Mesenchymal stem cell (in vitro differentiated cells and primary cell): Measurements from ENCODE around the gene NAB2.
"Not testable (repeated sequence)": the region's sequence is repeated elsewhere in the genome, so short reads cannot be mapped to it uniquely, and the experiment has no call there.

Experiments used
- DNase-seq: peaks from one replicate; pipeline ENCODE4 v3.0.0-alpha.2; 2013
- H2AFZ ChIP-seq: one replicate; pipeline ENCODE4 v1.6.1; 2013; ENCODE audit warnings: low read depth, mild to moderate bottlenecking, control low read depth, inconsistent platforms, low read length, moderate library complexity
- H2AK5ac ChIP-seq: 2 replicates; pipeline ENCODE4 v1.6.1; 2013; ENCODE audit warnings: low read length, moderate library complexity, mild to moderate bottlenecking, inconsistent platforms; ENCODE audit not compliant: severe bottlenecking
- H2BK120ac ChIP-seq: one replicate; pipeline ENCODE4 v1.6.1; 2013; ENCODE audit warnings: low read depth, mild to moderate bottlenecking, inconsistent platforms, low read length, moderate library complexity
- H2BK12ac ChIP-seq, 2 experiments: one replicate each; pipeline ENCODE4 v1.6.1; 2013; ENCODE audit warnings: inconsistent platforms in 2 of 2, low read length in 2 of 2, mild to moderate bottlenecking in 2 of 2, moderate library complexity in 2 of 2, control low read depth in 1 of 2
- H2BK15ac ChIP-seq: one replicate; pipeline ENCODE4 v1.6.1; 2013; ENCODE audit warnings: mild to moderate bottlenecking, low read depth, inconsistent platforms; ENCODE audit not compliant: poor library complexity, severe bottlenecking
- H2BK5ac ChIP-seq: 2 replicates; pipeline ENCODE4 v1.6.1; 2013; ENCODE audit warnings: low read depth, mild to moderate bottlenecking, low read length, control low read depth, inconsistent platforms; ENCODE audit not compliant: poor library complexity, severe bottlenecking
- H3K14ac ChIP-seq, 2 experiments: one replicate each; pipeline ENCODE4 v1.6.1; 2013; ENCODE audit warnings: inconsistent platforms in 2 of 2, low read length in 2 of 2, control low read depth in 1 of 2, mild to moderate bottlenecking in 1 of 2, moderate library complexity in 1 of 2
- H3K18ac ChIP-seq, 2 experiments: one replicate each; pipeline ENCODE4 v1.6.1; 2013; ENCODE audit warnings: inconsistent platforms in 2 of 2, low read length in 2 of 2, control low read depth in 1 of 2, low read depth in 1 of 2, mild to moderate bottlenecking in 1 of 2
- H3K23ac ChIP-seq, 2 experiments: one replicate each; pipeline ENCODE4 v1.6.1; 2013; ENCODE audit warnings: inconsistent platforms in 2 of 2, low read length in 2 of 2, mild to moderate bottlenecking in 2 of 2, moderate library complexity in 2 of 2, control low read depth in 1 of 2
- H3K27ac ChIP-seq: 2 replicates; pipeline ENCODE4 v1.5.1; 2013; ENCODE audit warnings: mild to moderate bottlenecking, moderate library complexity, low read length, control low read depth, inconsistent platforms; ENCODE audit not compliant: poor library complexity, severe bottlenecking
- H3K27me3 ChIP-seq, 2 experiments: 2 replicates each; pipeline versions ENCODE4 v1.6.1 to v1.7.0; 2013; ENCODE audit warnings: low read length in 2 of 2, mild to moderate bottlenecking in 2 of 2, moderate library complexity in 2 of 2, control low read depth in 1 of 2, inconsistent platforms in 1 of 2; ENCODE audit not compliant: control insufficient read depth in 1 of 2, insufficient read depth in 1 of 2
- H3K36me3 ChIP-seq, 2 experiments: 2 replicates each; pipeline versions ENCODE4 v1.6.1 to v1.7.0; 2013; ENCODE audit warnings: low read length in 2 of 2, control low read depth in 1 of 2, inconsistent platforms in 1 of 2, low read depth in 1 of 2, mild to moderate bottlenecking in 1 of 2; ENCODE audit not compliant: insufficient read depth in 2 of 2, control insufficient read depth in 1 of 2
- H3K4ac ChIP-seq, 2 experiments: one replicate each; pipeline ENCODE4 v1.6.1; 2013; ENCODE audit warnings: inconsistent platforms in 2 of 2, low read length in 2 of 2, mild to moderate bottlenecking in 2 of 2, moderate library complexity in 2 of 2, control low read depth in 1 of 2, low read depth in 1 of 2
- H3K4me1 ChIP-seq: 2 replicates; pipeline ENCODE4 v1.6.1; 2013; ENCODE audit warnings: low read depth, low read length, control low read depth; ENCODE audit not compliant: control insufficient read depth, insufficient read depth
- H3K4me2 ChIP-seq: 2 replicates; pipeline ENCODE4 v1.6.1; 2013; ENCODE audit warnings: low read length, mild to moderate bottlenecking, inconsistent platforms; ENCODE audit not compliant: poor library complexity, severe bottlenecking
- H3K4me3 ChIP-seq, 2 experiments: 2 replicates each; pipeline versions ENCODE4 v1.5.1 to v1.7.0; 2013; ENCODE audit warnings: low read length in 2 of 2, mild to moderate bottlenecking in 2 of 2, control low read depth in 1 of 2, low read depth in 1 of 2; ENCODE audit not compliant: insufficient read depth in 1 of 2
- H3K79me1 ChIP-seq: replicated peaks from 2 replicates; pipeline ENCODE4 v1.6.1; 2013; ENCODE audit warnings: mild to moderate bottlenecking, control low read depth, low read length, inconsistent platforms; ENCODE audit not compliant: poor library complexity, severe bottlenecking
- H3K9ac ChIP-seq: 2 replicates; pipeline ENCODE4 v1.7.0; 2013; ENCODE audit warnings: mild to moderate bottlenecking, low read length, moderate library complexity
- H3K9me3 ChIP-seq: 2 replicates; pipeline ENCODE4 v1.7.0; 2013; ENCODE audit warnings: mild to moderate bottlenecking, low read length; ENCODE audit not compliant: control insufficient read depth
- H4K8ac ChIP-seq: one replicate; pipeline ENCODE4 v1.6.1; 2013; ENCODE audit warnings: inconsistent platforms, mild to moderate bottlenecking, low read length, moderate library complexity
- H4K91ac ChIP-seq: one replicate; pipeline ENCODE4 v1.6.1; 2013; ENCODE audit warnings: mild to moderate bottlenecking, low read length, inconsistent platforms
- WGBS: methylation state at CpG from one replicate; pipeline ENCODE4 v1.1.7; 2013; ENCODE audit warnings: mixed read lengths; 5-methylcytosine and 5-hydroxymethylcytosine counted together

NAB2 gene

DNA sequence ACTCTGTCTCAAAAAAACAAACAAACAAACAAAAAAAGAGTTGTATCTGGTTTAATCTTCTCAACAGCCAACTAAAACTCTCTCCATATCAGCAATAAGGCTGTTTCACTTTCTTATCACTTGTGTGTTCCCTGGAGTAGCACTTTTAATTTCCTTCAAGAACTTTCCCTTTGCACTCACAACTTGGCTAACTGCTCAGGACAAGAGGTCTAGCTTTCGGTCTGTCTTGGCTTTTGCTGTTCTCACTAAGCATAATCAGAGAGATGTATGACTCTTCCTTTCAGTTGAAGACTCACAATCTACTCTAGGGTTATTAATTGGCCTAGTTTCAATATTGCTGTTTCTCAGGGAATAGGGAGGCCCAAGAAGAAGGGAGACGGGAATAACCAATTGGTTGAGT, 22.7 kb upstream of the NAB2 start:
- no peak overlapping the region for H3K27ac ChIP-seq
- H2BK15ac ChIP-seq, result no peak overlapping the region
- DNase-seq, result no peak
- H3K36me3 ChIP-seq, result peaks cover 3 to 49% of the 10 kb centered on the region in 2 experiments
- H3K4me1 ChIP-seq, result no peaks in the 10 kb centered on the region
- no peaks in the 10 kb centered on the region for H3K9me3 ChIP-seq
- no peak overlapping the region for H2AK5ac ChIP-seq
- H2AFZ ChIP-seq, result no peak overlapping the region
- H2BK12ac ChIP-seq, result no peak overlapping the region
- H2BK120ac ChIP-seq, result no peak overlapping the region
- no peak overlapping the region for H4K8ac ChIP-seq
- no peak overlapping the region for H3K23ac ChIP-seq
- no peak overlapping the region for H3K4ac ChIP-seq
- H2BK5ac ChIP-seq, result no peak overlapping the region
- WGBS, result 94% methylated on average over 2 of the region's 2 CpGs
- no peak overlapping the region for H4K91ac ChIP-seq
- H3K9ac ChIP-seq, result no peak overlapping the region
- no peak overlapping the region for H3K14ac ChIP-seq
- no peak overlapping the region for H3K4me3 ChIP-seq
- H3K4me2 ChIP-seq, result no peak overlapping the region
- peaks cover 2% of the 10 kb centered on the region for H3K79me1 ChIP-seq
- H3K27me3 ChIP-seq, result no peaks in the 10 kb centered on the region
- no peak overlapping the region for H3K18ac ChIP-seq

DNA sequence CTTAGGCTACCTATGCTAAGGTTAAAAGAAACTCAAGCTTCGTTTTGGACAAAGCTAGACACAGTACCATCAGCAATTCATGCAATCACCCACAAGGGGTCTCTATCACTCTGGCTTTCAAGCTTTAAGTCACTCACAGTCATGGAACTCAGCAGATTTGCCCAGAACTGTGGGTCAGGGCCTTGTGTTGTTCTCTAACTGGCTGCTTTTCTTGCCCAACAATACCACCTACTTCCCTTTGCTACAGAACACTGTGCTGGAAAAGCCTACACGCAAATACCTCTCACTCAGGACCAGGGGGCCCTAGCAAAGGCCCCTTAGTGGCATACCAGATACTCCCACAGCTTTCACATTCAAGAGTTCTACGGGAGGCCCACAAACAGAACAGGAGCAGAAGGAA, 19.4 kb upstream of the NAB2 start:
- no peak overlapping the region for H4K91ac ChIP-seq
- H2BK15ac ChIP-seq, result no peak overlapping the region
- H2BK120ac ChIP-seq, result peak overlapping the region; percentile 54
- H2AK5ac ChIP-seq, result no peak overlapping the region
- H3K23ac ChIP-seq, result no peak overlapping the region
- H3K14ac ChIP-seq, result no peak overlapping the region
- peak overlapping the region; percentile 12 to 71 for H3K18ac ChIP-seq
- H3K27ac ChIP-seq, result peak overlapping the region; percentile 62
- peak overlapping the region; percentile 71 for H2AFZ ChIP-seq
- H3K4me1 ChIP-seq, result no peaks in the 10 kb centered on the region
- peak overlapping the region; percentile 73 for H3K9ac ChIP-seq
- 37% methylated on average over 3 of the region's 3 CpGs for WGBS
- peak overlapping the region in 1 of 2 experiments; percentile 39 for H2BK12ac ChIP-seq
- H3K27me3 ChIP-seq, result no peaks in the 10 kb centered on the region
- H2BK5ac ChIP-seq, result no peak overlapping the region
- H3K4me3 ChIP-seq, result no peak overlapping the region
- H3K4ac ChIP-seq, result no peak overlapping the region
- DNase-seq, result peak; percentile 88
- no peaks in the 10 kb centered on the region for H3K9me3 ChIP-seq
- H3K4me2 ChIP-seq, result no peak overlapping the region
- H3K36me3 ChIP-seq, result peaks cover 0 to 43% of the 10 kb centered on the region in 2 experiments
- H4K8ac ChIP-seq, result peak overlapping the region; percentile 89
- peaks cover 4% of the 10 kb centered on the region for H3K79me1 ChIP-seq

DNA sequence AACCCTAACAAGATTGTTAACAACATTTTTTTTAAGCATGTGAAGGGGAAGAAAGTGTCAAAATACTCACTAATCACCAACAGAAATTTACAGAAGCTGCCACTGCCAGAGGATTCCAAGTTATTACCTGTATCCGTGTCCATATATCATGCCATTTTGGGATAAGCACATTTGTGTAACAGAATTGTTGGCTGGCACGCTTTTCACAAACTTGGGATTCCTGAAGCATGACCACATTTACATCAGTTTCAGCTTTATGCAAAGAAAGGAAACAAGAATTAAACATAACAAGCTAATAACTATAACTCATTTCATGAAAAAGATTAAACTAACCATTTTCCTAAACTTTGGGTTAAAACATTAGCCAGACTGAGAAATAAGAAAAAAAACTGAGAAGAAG, 16.3 kb upstream of the NAB2 start:
- Histone ChIP-seq H3K23ac (no peak overlapping the region), H3K14ac (no peak overlapping the region), H3K27ac (no peak overlapping the region), H3K4ac (no peak overlapping the region), H3K9ac (peak overlapping the region; percentile 61), H2BK12ac (no peak overlapping the region), H2AFZ (no peak overlapping the region), H3K18ac (no peak overlapping the region), H2BK15ac (no peak overlapping the region), H3K4me3 (peak overlapping the region in 1 of 2 experiments; percentile 7), H2BK120ac (no peak overlapping the region), H3K36me3 (peaks cover 0 to 35% of the 10 kb centered on the region in 2 experiments), H2AK5ac (no peak overlapping the region), H3K4me1 (peaks cover 1% of the 10 kb centered on the region), H2BK5ac (no peak overlapping the region), H3K9me3 (no peaks in the 10 kb centered on the region), H4K8ac (no peak overlapping the region), H4K91ac (no peak overlapping the region), H3K79me1 (peaks cover 6% of the 10 kb centered on the region), H3K27me3 (no peaks in the 10 kb centered on the region), H3K4me2 (no peak overlapping the region)
- no peak for DNase-seq
- WGBS, result 92% methylated on average over 2 of the region's 2 CpGs

DNA sequence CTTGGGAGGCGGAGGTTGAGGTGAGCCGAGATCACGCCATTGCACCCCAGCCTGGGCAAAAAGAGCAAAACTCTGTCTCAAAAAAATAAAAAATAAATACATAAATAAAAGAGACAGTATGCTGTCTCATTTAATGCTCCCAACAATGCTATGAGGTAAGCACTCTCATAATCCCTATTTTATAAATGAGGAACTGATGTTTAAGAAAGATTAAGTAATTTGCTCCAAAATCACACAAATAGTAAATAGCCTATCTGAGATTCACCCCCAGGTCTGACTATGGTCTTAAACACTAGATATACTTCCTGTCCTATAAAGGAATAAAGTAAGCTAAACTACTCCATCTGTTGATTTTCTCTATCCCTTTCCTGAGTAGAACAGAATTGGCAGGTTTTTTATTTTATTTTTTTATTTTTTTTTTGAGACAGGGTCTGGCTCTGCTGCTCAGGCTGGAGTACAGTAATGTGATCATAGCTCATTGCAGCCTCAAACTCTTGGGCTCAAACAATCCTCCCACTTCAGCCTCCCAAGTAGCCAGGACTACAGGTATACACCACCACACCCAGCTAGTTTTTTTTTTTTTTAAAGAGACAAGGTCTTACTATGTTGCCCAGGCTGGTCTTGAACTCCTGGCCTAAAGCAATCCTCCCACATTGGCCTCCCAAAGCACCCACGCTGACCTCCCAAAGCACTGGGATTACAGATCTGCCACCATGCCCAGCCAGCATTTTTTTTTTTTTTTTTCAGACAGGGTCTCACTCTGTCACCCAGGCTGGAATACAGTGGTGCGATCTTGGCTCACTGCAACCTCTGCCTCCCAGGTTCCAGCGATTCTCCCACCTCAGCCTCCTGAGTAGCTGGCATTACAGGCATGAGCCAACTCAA, 15.1 kb upstream of the NAB2 start:
- H3K4me2 ChIP-seq, H4K91ac ChIP-seq, H2BK12ac ChIP-seq, H2BK5ac ChIP-seq, H3K4me3 ChIP-seq, H3K14ac ChIP-seq, H2BK120ac ChIP-seq, H3K27me3 ChIP-seq, H3K79me1 ChIP-seq, H3K4ac ChIP-seq, H2AFZ ChIP-seq, H3K9me3 ChIP-seq, H2BK15ac ChIP-seq, H3K23ac ChIP-seq, H3K27ac ChIP-seq, DNase-seq, H2AK5ac ChIP-seq, H3K4me1 ChIP-seq, H4K8ac ChIP-seq, H3K18ac ChIP-seq: not testable (repeated sequence)
- Histone ChIP-seq H3K9ac (peak overlapping the region; percentile 61), H3K36me3 (peaks cover 0 to 26% of the 10 kb centered on the region in 2 experiments)
- WGBS, result 96% methylated on average over 1 of the region's 6 CpGs
